SK-N-MC (cell line): Measurements from ENCODE around the gene DCHS1.

ENCODE experiments used
- EZH2 ChIP-seq: fragments of 200-600 bp; sonication (generic); IDR thresholded peaks from one replicate; pipeline ENCODE4 v1.6.1; 2017; ENCODE audit warnings: antibody characterized with exemption
- POLR2AphosphoS5 ChIP-seq: IDR thresholded peaks from 2 replicates; pipeline ENCODE4 v1.6.1; 2012; ENCODE audit warnings: mild to moderate bottlenecking, low read depth, low read length, borderline replicate concordance

GRCh38 chr11:6620636-6621035, 35.0 kb downstream of the DCHS1 start:
- TF ChIP-seq POLR2AphosphoS5 (no peak), EZH2 (no peak)
